Limb (tissue), 2 donors: Measurements from ENCODE around the gene TMEM98.
"Not testable (repeated sequence)": the region's sequence is repeated elsewhere in the genome, so short reads cannot be mapped to it uniquely, and the experiment has no call there.

Source experiments
- DNase-seq, 2 donors: peaks; one replicate each; pipeline ENCODE4 v3.0.0-alpha.2; 2016; ENCODE audit errors: extremely low spot score in 2 of 2

Gene TMEM98

GRCh38 chr17:32941419-32942032, 13.6 kb downstream of the TMEM98 start:
- DNase-seq, result no peak

- no peak for DNase-seq
Observed at GRCh38 chr17:32943206-32943605, 15.3 kb downstream of the TMEM98 start.

GRCh38 chr17:32943647-32944191, 15.8 kb downstream of the TMEM98 start:
- DNase-seq, result no peak

- DNase-seq, result no peak
Observed at GRCh38 chr17:32944248-32945020, 16.5 kb downstream of the TMEM98 start.

GRCh38 chr17:32946375-32947135, 18.6 kb downstream of the TMEM98 start:
- no peak for DNase-seq

- no peak for DNase-seq
Observed at GRCh38 chr17:32947736-32948135, 19.8 kb downstream of the TMEM98 start.

GRCh38 chr17:32949181-32949580, 21.2 kb downstream of the TMEM98 start:
- DNase-seq, result no peak

GRCh38 chr17:32952491-32952890, 24.5 kb downstream of the TMEM98 start:
- not testable (repeated sequence) for DNase-seq

GRCh38 chr17:32953045-32953444, 25.1 kb downstream of the TMEM98 start:
- DNase-seq, result no peak

GRCh38 chr17:32953857-32954256, 25.9 kb downstream of the TMEM98 start:
- no peak for DNase-seq

GRCh38 chr17:32954477-32954876, 26.5 kb downstream of the TMEM98 start:
- no peak for DNase-seq

GRCh38 chr17:32955155-32955554, 27.2 kb downstream of the TMEM98 start:
- no peak for DNase-seq

- no peak for DNase-seq
Observed at GRCh38 chr17:32956240-32956970, 28.5 kb downstream of the TMEM98 start.

GRCh38 chr17:32958418-32958817, 30.5 kb downstream of the TMEM98 start:
- peak in 1 of 2 donors; percentile 10 for DNase-seq

GRCh38 chr17:32960815-32961214, 32.9 kb downstream of the TMEM98 start:
- no peak for DNase-seq

- DNase-seq, result no peak
Observed at GRCh38 chr17:32962320-32962711, 34.4 kb downstream of the TMEM98 start.

- DNase-seq, result no peak
Observed at GRCh38 chr17:32964541-32964940, 36.6 kb downstream of the TMEM98 start.

GRCh38 chr17:32969231-32969630, 41.3 kb downstream of the TMEM98 start:
- not testable (repeated sequence) for DNase-seq

- DNase-seq, result no peak
Observed at GRCh38 chr17:32970281-32970680, 42.3 kb downstream of the TMEM98 start.

- DNase-seq, result no peak
Observed at GRCh38 chr17:32971171-32971570, 43.2 kb downstream of the TMEM98 start.

- no peak for DNase-seq
Observed at GRCh38 chr17:32976131-32976530, 48.2 kb downstream of the TMEM98 start.
